Measurements from ENCODE around the gene VWA5B2.

GRCh38 chr3:184209146-184209923 lies 20.1 kb upstream of the VWA5B2 start:
- TF ChIP-seq CTCF (conservative IDR thresholded peaks at IDR 0.05; ENCODE audit: low read depth in 2 of 2): no peak
- TF ChIP-seq, protein P1, sequence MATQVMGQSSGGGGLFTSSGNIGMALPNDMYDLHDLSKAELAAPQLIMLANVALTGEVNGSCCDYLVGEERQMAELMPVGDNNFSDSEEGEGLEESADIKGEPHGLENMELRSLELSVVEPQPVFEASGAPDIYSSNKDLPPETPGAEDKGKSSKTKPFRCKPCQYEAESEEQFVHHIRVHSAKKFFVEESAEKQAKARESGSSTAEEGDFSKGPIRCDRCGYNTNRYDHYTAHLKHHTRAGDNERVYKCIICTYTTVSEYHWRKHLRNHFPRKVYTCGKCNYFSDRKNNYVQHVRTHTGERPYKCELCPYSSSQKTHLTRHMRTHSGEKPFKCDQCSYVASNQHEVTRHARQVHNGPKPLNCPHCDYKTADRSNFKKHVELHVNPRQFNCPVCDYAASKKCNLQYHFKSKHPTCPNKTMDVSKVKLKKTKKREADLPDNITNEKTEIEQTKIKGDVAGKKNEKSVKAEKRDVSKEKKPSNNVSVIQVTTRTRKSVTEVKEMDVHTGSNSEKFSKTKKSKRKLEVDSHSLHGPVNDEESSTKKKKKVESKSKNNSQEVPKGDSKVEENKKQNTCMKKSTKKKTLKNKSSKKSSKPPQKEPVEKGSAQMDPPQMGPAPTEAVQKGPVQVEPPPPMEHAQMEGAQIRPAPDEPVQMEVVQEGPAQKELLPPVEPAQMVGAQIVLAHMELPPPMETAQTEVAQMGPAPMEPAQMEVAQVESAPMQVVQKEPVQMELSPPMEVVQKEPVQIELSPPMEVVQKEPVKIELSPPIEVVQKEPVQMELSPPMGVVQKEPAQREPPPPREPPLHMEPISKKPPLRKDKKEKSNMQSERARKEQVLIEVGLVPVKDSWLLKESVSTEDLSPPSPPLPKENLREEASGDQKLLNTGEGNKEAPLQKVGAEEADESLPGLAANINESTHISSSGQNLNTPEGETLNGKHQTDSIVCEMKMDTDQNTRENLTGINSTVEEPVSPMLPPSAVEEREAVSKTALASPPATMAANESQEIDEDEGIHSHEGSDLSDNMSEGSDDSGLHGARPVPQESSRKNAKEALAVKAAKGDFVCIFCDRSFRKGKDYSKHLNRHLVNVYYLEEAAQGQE (IDR thresholded peaks at IDR 0.05; ENCODE audit: unreplicated experiment): no peak
- no peak for TF ChIP-seq EZH2 (IDR thresholded peaks at IDR 0.05; ENCODE audit: low read depth, unreplicated experiment)
- no peak for TF ChIP-seq JUNB (IDR thresholded peaks at IDR 0.05; ENCODE audit: unreplicated experiment)
